ENCODE data around the gene NKX2-3.

NKX2-3 gene

DNA sequence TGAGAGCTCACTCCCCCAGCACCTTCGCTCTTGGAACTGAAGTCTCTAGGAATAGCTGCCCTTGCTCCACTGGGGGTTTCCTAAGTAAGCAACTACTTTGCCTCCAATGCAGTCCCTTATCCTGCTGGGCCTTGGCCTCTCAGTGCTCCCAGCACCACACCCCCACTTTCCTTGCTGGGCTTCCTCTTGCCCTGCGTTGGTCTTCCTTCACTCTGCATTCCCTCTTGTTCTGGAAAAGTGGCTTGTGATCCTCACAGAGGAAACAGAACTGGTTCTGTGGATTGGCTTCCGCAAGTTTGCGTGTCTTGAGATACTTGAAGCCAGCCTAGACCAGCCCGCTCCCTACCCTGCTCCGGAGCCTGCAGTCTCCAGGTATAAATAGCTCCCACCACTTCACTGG lies 6.4 kb downstream of the NKX2-3 start:
- DNase-seq, result no peak

DNA sequence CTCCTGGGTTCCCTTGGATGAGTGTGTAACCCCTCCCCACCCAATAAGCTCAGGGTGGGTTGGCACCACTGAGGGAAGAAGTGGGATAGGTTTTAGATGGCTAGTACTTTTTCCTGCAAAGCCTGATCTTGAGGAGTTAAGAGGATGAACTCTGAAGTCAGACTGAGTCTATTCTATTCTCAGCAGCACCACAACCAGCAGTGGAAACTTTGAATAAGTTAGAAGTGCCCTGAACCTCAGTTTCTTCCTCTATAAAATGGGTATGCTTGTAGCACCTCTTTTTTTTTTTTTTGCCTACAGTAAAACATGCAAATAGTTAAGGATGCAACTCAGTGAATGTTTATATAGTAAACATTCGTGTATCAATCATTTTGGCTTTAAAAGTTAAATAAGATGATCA lies 7.1 kb downstream of the NKX2-3 start:
- no peak for DNase-seq

GRCh38 chr10:99540306-99540656 lies 7.5 kb downstream of the NKX2-3 start:
- no peak for DNase-seq

- DNase-seq, result no peak
These were observed 8.2 kb downstream of the NKX2-3 start for GRCh38 chr10:99540657-99541531.

DNA sequence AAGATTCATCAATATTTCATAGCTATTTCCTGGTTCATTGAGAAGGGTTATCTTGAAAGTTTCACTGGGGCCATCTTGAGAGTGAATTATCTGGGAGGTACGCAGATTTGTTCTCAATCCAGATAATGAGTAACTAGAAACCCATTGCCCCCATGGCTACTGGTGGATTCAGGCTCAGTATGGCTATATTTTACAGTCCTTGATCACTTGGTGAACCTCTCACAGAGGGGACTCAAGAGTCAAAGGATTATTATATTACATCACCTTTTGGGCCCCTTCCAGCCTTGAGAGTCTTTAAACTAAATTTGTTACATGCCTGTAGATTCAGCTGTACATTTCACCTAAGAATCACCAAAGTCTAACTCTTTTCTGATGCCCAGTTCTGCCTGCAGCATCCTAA lies 11.6 kb downstream of the NKX2-3 start:
- DNase-seq, result no peak

- DNase-seq, result no peak
These were observed 15.3 kb downstream of the NKX2-3 start for GRCh38 chr10:99548041-99548530.

DNA sequence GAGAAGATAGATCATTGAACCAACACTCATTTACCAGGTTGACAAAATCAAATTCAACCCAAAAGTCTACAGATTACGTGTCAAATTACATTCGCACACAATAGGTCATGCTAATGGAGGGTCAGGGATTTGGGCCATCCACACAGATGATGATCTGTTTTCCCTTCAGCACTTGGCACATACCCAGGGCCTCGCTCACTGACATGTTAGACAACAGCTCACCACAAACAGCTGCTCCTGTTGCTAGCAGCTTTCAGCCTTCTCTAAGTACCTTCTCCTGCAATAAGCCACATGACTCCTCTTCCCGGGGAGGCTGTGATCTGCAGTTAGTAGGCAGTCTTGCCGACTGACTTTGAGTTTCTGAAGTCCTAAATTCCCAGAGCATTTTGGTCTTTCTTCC lies 18.4 kb downstream of the NKX2-3 start:
- DNase-seq, result peak; percentile 62

DNA sequence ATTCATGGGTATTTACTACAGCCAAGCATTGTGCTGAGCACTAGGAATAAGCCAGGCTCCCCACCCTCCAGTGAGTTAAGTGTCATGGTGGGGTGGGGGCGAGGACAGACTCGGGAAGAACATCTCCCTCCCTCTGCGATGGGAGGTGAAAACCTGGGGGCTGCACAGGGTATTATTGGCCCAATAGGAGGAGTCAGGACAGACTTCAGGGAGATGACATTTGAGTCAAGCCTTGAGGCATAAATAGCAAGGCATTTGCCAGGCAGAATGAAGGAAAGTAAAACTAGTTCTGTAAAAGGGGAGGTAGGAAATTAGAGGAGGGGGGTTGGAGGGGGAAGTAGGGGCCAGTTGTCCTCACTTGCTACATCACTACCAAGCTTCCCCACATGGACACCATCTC lies 18.9 kb downstream of the NKX2-3 start:
- no peak for DNase-seq

DNA sequence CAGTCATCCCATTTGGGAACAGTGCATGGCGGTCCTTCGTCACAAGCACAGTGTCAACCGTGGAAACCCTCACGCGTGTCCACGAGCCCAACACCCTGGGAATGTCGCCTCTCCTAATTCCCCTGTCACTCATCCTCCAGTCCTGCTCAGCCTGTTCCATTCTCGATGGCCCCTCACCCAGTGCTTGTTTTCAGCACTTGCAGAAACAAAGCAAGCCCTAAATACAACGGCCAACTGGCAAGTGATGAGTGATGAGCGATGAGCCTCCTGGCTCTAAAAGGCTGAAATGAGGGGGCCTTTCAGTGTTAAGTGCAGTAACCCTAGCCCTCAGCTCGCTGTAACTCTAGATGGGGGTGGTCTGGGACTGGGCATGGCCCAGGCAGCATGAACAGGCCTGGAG lies 22.6 kb downstream of the NKX2-3 start:
- DNase-seq, result no peak

DNA sequence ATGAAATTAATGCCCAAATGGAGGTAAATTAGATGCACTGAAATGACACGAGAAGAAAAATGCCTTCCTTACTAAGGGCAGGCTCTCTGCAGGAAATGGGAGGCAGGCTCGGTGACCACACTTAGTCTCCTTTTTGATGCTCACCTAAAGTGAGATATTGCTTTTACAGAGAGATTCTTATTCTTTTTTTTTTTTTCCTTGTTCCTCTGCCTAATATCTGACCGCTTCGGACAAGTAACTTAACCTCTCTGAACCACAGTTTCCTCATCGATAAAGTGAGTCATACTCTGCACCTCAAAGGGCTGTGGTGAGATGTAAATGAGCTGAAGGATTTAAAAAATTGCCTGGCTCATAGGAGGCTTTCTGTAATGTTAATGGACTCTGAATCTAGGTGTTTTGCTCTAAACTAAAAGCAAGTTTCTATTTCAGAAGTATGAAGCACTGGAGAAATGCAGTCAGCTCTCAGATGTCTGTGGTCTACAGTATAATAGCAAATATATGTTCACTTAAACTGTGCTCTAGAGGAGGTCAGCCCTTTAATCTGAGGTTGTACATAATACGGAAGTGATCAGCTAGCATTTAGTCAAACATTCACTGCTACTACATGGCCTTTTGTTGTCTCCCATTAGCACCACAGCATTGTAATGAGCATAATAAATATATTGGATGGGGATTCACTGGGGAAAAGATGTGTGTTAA lies 23.2 kb downstream of the NKX2-3 start:
- no peak for DNase-seq

DNA sequence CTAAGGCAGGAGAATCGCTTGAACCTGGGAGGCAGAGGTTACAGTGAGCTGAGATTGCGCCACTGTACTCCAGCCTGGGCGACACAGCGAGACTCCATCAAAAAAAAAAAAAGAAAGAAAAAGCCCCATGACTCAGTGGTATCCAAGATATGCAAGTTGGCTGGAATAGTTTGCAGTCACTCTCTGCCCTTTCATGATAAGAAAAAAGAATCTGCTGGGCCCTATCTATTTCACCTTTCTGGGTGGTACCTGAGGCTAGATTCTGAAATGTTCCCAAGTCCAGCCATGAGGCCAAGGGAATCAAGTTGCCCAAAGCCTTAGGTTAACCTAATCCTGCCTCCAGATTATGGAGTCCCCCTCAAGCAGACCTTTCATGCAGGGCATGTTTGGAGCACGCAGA lies 24.3 kb downstream of the NKX2-3 start:
- no peak for DNase-seq

- no peak for DNase-seq
These were observed 26.0 kb downstream of the NKX2-3 start for GRCh38 chr10:99558708-99559107.

DNA sequence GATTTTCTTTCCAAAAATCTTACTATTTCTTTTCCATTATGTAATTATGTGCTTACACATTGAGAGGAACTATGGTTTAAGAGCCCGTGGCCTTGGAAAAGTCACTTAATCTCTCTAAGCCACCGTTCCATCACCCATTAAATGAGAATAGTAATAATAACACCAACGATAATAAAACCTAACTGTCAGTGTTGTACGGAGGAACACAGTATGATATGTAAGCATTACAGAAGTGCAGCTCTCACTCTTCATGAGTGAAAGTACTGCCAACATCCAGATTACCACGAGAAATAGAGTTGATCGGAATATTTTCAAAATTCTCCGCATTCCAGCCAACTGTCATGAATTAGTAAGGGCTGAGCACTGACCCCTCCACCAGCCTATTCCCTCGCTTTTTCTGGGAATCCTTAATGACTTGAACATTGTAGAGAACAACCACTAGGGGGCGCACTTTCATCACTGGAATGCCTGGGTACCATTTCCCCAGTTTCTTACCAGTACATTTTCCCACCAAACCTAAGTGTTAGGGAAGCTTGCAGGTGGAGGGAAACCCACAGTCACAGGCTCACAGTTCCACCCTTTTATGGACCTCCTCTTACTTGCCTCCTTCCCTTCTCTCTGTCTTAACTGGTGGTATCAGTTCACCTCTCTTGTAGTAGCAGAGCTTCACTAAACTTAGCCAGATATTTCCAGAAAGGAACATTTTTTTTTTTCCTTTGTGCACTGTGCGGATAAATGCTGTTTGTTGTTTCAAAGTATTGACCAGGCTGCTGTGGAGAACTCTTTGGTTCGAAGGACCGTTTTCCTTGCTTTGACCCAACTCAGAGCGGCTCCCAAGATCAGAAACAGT lies 27.8 kb downstream of the NKX2-3 start:
- DNase-seq, result peak; percentile 19

DNA sequence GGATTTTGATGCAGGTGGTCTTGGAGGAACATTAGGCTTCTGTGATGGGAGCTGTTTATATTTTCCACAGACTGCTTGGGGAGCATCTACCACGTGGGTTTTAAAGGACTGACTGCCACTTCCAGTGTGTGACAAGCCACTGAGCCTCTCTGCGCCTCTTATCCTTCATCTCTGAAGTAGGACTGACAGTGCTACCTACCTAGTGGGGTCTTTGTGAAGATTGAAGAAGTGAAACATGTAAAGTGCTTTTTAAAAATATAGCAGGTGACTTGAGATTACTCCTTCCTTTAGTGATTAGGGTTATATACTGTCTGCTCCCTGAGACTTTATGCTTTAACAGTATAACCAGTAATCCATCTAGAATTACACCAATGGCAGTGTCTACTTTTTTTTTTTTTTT lies 29.9 kb downstream of the NKX2-3 start:
- DNase-seq, result no peak

GRCh38 chr10:99564361-99564760 lies 31.6 kb downstream of the NKX2-3 start:
- no peak for DNase-seq

GRCh38 chr10:99565166-99565565 lies 32.4 kb downstream of the NKX2-3 start:
- no peak for DNase-seq

GRCh38 chr10:99569253-99569939 lies 36.7 kb downstream of the NKX2-3 start:
- no peak for DNase-seq

DNA sequence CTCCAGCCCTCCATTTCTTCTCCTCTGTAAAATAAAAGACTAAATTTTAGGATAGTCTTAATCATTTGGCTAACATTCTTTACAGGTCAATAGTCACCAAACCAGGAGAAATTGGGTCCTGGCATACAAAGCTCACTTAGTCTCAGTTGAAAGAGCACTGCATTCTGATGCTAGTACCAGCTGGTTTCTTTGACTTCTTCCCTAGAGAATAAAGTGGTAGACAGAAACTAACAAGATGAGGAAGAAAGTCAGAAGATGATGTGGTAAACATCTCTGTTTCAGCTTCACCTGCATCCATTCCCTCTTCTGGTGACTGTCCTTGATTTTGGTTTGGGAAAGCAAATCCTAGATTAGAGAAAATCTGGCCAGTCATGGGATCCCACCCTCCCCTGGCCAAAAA lies 37.2 kb downstream of the NKX2-3 start:
- DNase-seq, result no peak

GRCh38 chr10:99571816-99572215 lies 39.1 kb downstream of the NKX2-3 start:
- DNase-seq, result no peak

DNA sequence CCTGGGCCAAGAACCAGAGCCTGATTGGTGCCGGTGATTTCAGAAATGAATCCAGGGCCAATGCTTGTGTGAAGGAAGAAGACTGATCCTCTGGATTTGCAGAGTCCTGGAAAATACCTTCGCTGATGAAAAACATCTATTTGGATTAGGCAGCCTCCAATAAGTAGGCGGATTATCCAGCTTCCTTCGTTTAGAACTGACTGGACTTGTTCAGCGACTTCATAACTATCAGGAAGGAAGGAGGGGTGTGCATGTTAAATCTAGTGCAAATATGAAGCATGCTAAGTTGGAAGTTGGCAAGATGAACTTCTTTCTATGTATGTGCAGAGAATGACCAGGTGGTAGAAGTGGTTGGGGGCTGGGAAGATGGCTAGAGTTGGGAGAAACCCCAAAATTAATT lies 41.0 kb downstream of the NKX2-3 start:
- no peak for DNase-seq

GRCh38 chr10:99579971-99580370 lies 47.2 kb downstream of the NKX2-3 start:
- no peak for DNase-seq

DNA sequence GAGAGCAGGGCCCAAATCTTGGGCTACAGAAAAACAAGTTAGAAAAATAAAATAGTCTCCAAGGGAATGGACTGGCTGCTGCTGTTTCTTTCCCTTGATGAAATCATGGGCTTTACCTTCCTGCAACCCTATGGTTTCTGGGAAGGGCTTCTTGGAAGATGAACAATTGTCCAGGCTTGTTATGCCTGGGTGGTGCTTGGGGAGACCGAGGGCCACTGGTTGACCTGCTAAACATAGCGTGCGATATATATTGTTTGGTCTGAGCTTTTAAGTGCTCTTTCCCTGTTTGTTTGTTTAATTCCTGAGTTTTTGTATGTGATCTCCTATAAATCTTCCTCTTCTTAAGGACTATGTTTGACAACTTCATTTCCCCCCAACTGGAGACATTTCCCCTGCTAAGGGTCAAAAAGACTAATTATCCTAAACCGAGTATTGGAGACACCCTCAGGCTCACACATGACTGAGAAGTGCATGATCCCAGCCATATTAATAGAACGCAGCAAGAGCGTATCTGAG lies 49.6 kb downstream of the NKX2-3 start:
- no peak for DNase-seq

DNA sequence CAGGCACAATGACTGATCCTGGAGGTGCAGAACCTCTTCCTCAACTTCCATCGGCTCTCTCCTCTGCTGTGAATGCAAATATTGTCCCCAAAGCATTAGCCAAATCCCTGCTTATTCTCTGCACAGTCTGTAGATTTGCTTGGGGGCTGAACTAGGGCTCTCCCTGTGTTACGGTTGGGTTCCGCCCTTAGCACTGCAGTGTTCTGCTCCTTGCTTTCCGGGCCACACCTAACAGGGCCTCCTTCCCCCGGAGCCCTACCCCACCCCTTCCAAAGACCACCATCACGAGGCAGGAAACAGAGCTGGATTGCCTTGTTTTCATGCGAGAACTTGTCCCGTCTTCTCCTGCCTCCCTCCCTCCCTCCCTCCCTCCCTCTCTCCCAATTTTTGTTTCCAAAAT lies 50.9 kb downstream of the NKX2-3 start:
- DNase-seq, result no peak
